Measurements from ENCODE around the gene IRX4. TPM values are rescaled to one million over a fixed set of nuclear protein-coding genes. Genes with fewer than 3 reads are reported as not detected.

Gene IRX4
- total RNA-seq, 2 donors from 2014 or later, result 0.22 TPM; not detected in 1

- no peak overlapping the region for H3K27ac Mint-ChIP-seq
- no peak overlapping the region for H3K27ac ChIP-seq (ENCODE audit: low read depth, low read length)
- no peak for TF ChIP-seq CTCF (conservative IDR thresholded peaks at IDR 0.05)
- no peaks in the 10 kb centered on the region for H3K9me3 Mint-ChIP-seq
- H3K9ac ChIP-seq (ENCODE audit: extremely low read depth, low read length, poor library complexity, severe bottlenecking), result no peak overlapping the region
- peaks cover 66% of the 10 kb centered on the region for H3K27me3 Mint-ChIP-seq (ENCODE audit: insufficient read depth)
- no peaks in the 10 kb centered on the region for H3K9me3 ChIP-seq (ENCODE audit: control insufficient read depth, low read length)
- peaks cover 58% of the 10 kb centered on the region for H3K27me3 ChIP-seq (ENCODE audit: control insufficient read depth, insufficient read depth, low read length, poor library complexity, severe bottlenecking)
- 90 to 93% methylated on average over 6 to 21 of the region's 23 CpGs for WGBS, 2 experiments (ENCODE audit: insufficient coverage in 1 of 2, insufficient read length in 1 of 2)
- no peaks in the 10 kb centered on the region for H3K4me1 ChIP-seq (ENCODE audit: control insufficient read depth, insufficient read depth, low read length)
- H3K36me3 Mint-ChIP-seq (ENCODE audit: low read depth), result no peaks in the 10 kb centered on the region
- H3K4me3 Mint-ChIP-seq, result no peak overlapping the region
- H3K4me3 ChIP-seq (ENCODE audit: low read length), result no peak overlapping the region
- H3K36me3 ChIP-seq (ENCODE audit: control insufficient read depth, insufficient read depth, low read length), result no peaks in the 10 kb centered on the region
- peaks cover 8% of the 10 kb centered on the region for H3K4me1 Mint-ChIP-seq
- no peak for DNase-seq
Measured at GRCh38 chr5:1852324-1852947, 30.3 kb downstream of the IRX4 start.

- no peak overlapping the region for H3K27ac Mint-ChIP-seq
- H3K4me1 Mint-ChIP-seq, result peaks cover 8% of the 10 kb centered on the region
- H3K27me3 Mint-ChIP-seq (ENCODE audit: insufficient read depth), result peaks cover 76% of the 10 kb centered on the region
- no peaks in the 10 kb centered on the region for H3K9me3 Mint-ChIP-seq
- peaks cover 65% of the 10 kb centered on the region for H3K27me3 ChIP-seq (ENCODE audit: control insufficient read depth, insufficient read depth, low read length, poor library complexity, severe bottlenecking)
- no peak overlapping the region for H3K4me3 ChIP-seq (ENCODE audit: low read length)
- no peak for TF ChIP-seq CTCF (conservative IDR thresholded peaks at IDR 0.05)
- peak; percentile 82 for DNase-seq
- H3K36me3 Mint-ChIP-seq (ENCODE audit: low read depth), result no peaks in the 10 kb centered on the region
- H3K27ac ChIP-seq (ENCODE audit: low read depth, low read length), result no peak overlapping the region
- WGBS, 2 experiments (ENCODE audit: insufficient coverage in 1 of 2, insufficient read length in 1 of 2), result 34 to 35% methylated on average over 17 to 34 of the region's 34 CpGs
- no peaks in the 10 kb centered on the region for H3K36me3 ChIP-seq (ENCODE audit: control insufficient read depth, insufficient read depth, low read length)
- no peak overlapping the region for H3K9ac ChIP-seq (ENCODE audit: extremely low read depth, low read length, poor library complexity, severe bottlenecking)
- H3K4me1 ChIP-seq (ENCODE audit: control insufficient read depth, insufficient read depth, low read length), result no peaks in the 10 kb centered on the region
- peak overlapping the region; percentile 47 for H3K4me3 Mint-ChIP-seq
- no peaks in the 10 kb centered on the region for H3K9me3 ChIP-seq (ENCODE audit: control insufficient read depth, low read length)
Measured at GRCh38 chr5:1851290-1851934, 31.3 kb downstream of the IRX4 start.

- H3K4me1 Mint-ChIP-seq, result peaks cover 8% of the 10 kb centered on the region
- peaks cover 76% of the 10 kb centered on the region for H3K27me3 Mint-ChIP-seq (ENCODE audit: insufficient read depth)
- no peak overlapping the region for H3K27ac Mint-ChIP-seq
- H3K36me3 Mint-ChIP-seq (ENCODE audit: low read depth), result no peaks in the 10 kb centered on the region
- no peak overlapping the region for H3K9ac ChIP-seq (ENCODE audit: extremely low read depth, low read length, poor library complexity, severe bottlenecking)
- H3K4me3 Mint-ChIP-seq, result peak overlapping the region; percentile 47
- H3K27me3 ChIP-seq (ENCODE audit: control insufficient read depth, insufficient read depth, low read length, poor library complexity, severe bottlenecking), result peaks cover 68% of the 10 kb centered on the region
- DNase-seq, result peak; percentile 68
- WGBS, 2 experiments (ENCODE audit: insufficient coverage in 1 of 2, insufficient read length in 1 of 2), result 84 to 90% methylated on average over 23 to 29 of the region's 29 CpGs
- H3K4me3 ChIP-seq (ENCODE audit: low read length), result no peak overlapping the region
- no peaks in the 10 kb centered on the region for H3K9me3 ChIP-seq (ENCODE audit: control insufficient read depth, low read length)
- no peaks in the 10 kb centered on the region for H3K4me1 ChIP-seq (ENCODE audit: control insufficient read depth, insufficient read depth, low read length)
- no peaks in the 10 kb centered on the region for H3K9me3 Mint-ChIP-seq
- H3K27ac ChIP-seq (ENCODE audit: low read depth, low read length), result no peak overlapping the region
- TF ChIP-seq CTCF (conservative IDR thresholded peaks at IDR 0.05), result no peak
- H3K36me3 ChIP-seq (ENCODE audit: control insufficient read depth, insufficient read depth, low read length), result no peaks in the 10 kb centered on the region
Measured at GRCh38 chr5:1850324-1851154, 32.2 kb downstream of the IRX4 start.

Data from endodermal cell (in vitro differentiated cells).